NCI-H128 (cell line): ENCODE data around the gene TMIGD2.

Experiments
- DNase-seq: peaks from one replicate; lab custom pipeline; 2025; ENCODE audit not compliant: unreplicated experiment; lab: John Stamatoyannopoulos, UW

The TMIGD2 gene

GRCh38 chr19:4326837-4327251 is 24.7 kb upstream of the TMIGD2 start:
- no peak for DNase-seq

DNA sequence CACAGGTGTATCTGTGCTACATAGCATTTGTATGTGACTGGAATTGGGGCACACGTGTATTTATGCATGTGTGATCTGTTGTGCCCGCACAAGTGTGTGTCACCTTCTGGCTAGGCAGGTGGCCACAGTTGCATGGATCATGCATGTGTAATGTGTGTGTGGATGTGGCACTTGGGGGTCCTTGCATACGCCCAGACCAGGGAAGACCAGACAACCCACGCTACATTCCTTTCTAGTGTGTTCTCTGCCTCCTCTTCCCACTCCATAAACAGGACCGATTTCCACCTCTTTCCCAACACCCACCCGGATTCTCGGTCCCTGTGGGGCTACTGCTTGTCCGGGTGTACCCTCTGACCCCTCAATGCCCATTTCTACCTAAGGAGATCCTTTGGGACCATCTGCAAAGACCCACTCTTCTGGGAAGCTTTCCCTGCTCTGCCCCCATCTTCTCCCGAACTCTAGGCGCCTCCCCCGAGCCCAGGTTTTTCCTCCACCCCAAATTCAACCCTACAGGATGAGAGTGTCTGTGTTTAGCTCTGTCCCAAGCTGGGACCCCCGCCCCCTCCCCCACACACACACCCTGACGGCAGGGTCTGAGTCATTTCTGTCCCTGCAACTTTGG is 24.1 kb upstream of the TMIGD2 start:
- DNase-seq, result no peak

DNA sequence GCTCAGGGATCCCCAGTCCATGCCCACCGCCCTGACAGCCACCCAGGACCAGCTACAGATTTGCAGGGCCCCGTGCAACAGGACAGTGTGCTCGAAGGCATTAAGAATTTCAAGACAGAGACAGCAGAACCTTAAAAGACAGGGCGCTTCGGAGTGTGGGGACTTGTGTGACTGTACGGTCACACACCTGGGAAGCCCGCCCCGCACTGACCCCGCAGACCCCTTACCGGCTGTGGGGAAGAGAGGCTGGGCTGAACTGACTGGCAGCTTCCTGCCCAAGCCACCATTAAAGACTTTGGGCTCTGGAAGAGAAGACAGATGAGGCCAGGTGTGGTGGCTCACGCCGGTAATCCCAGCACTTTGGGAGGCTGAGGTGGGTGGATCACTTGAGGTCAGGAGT is 22.0 kb upstream of the TMIGD2 start:
- DNase-seq, result no peak

DNA sequence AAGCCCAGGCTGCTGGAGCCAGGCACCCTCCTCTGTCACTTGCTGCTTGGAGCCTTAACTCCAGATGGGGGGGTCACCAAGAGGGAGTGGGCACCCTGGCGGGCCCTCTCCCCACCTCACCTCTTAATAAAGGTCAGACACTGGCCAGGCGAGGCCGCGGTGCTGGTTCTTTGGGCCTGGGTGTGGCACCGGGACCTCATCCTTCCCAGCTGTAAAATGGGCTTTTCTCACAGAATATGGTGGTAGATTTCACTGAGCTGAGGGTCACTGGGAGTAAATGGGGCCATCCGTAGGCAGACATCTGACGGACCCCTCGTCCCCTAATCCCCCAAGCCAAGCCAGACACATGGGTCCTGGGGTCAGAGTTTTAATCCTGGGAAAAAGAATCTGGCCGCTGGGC is 21.5 kb upstream of the TMIGD2 start:
- DNase-seq, result no peak

- DNase-seq, result no peak
These were observed 20.9 kb upstream of the TMIGD2 start for GRCh38 chr19:4322942-4323665.

DNA sequence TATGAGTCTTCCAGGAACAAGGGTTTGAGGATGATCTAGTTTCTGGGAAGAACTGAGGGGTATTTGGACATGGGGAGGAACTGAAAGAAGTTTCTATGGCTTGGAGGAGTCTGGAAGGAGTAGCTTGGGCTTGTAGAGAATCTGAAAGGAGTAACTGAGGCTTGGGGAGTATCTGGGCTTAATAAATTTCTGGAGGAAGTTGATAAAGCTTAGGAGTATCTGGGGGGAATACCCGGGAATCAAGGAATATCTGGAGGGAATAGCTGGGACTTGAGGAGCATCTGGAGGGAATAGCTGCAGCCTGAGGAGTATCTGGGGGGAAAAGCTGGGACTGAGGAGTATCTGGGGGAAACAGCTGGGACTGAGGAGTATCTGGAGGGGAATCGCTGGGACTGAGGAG is 18.2 kb upstream of the TMIGD2 start:
- no peak for DNase-seq

GRCh38 chr19:4319067-4319718 is 17.0 kb upstream of the TMIGD2 start:
- no peak for DNase-seq

- no peak for DNase-seq
These were observed 16.3 kb upstream of the TMIGD2 start for GRCh38 chr19:4318460-4318859.

DNA sequence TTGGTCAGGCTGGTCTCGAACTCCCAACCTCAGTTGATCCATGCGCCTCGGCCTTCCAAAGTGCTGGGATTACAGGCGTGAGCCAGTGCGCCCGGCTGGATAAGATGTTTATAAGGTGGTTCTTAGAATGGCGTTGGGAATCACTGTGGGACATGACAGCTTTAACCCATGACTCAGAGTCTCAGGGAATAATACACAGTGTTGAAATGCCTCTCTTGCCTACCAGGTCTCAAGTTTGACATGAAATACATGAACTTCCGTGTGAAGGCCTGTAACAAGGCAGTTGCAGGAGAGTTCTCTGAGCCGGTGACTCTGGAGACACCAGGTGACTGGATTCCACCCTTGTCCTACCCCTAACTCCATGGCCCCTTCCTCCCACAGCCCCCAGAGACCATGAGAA is 14.8 kb upstream of the TMIGD2 start:
- no peak for DNase-seq

DNA sequence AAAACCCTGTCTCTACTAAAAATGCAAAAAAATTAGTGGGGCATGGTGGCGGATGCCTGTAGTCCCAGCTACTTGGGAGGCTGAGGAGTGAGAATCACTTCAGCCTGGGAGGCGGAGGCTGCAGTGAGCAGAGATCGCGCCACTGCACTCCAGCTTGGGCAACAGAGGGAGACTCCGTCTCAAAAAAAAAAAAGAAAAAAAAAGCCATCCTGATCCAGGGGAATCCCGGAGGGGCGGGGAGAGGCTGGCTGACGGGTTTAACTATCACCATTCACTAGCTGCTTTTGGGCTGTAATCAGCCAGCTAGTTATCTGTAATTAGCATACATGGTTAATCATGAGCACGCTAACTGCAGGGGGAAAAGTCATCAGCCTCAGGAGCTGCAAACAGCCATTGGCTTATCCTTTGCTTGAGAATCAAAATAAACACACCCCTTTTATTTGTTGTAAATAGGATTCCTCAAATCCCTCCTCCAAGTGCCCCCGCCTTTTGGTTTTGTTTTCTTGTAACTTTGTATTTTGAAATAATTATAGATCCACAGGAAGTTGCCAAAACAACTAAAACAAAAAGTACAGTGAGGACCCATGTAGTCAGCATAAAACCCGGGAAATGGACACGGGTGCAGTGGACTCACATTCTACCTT is 11.8 kb upstream of the TMIGD2 start:
- DNase-seq, result no peak

GRCh38 chr19:4310247-4311121 is 8.3 kb upstream of the TMIGD2 start:
- DNase-seq, result no peak

GRCh38 chr19:4305659-4306058 is 3.5 kb upstream of the TMIGD2 start:
- DNase-seq, result no peak

DNA sequence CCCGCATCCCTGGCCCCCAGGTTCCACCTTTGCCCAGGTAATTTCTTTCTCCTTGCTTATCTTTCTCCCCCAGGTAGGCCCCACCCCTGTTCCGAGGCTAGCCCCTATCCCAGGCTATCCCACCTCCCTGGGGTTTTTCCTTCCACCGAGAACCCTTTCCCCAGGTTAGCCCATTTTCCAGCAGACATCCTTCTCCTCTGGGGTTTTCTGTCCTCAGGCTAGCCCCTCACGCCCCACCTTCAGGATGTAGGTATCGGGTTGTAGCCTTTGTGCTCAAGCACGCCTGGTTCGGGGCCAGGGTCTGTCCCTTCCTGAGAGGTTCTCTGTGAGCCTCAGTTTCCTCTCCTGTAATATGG is 3.0 kb upstream of the TMIGD2 start:
- no peak for DNase-seq

- DNase-seq, result peak; percentile 48
These were observed 2.5 kb upstream of the TMIGD2 start, which contains the start of gene FSD1 for GRCh38 chr19:4304538-4305256. Gene FSD1 (plus strand): TSS chr19:4304598. CDS start chr19:4304747, 149 bp downstream.

- no peak for DNase-seq
These were observed 1.8 kb upstream of the TMIGD2 start for GRCh38 chr19:4303819-4304537.

GRCh38 chr19:4301590-4302242 is 473 bp downstream of the TMIGD2 start:
- no peak for DNase-seq

DNA sequence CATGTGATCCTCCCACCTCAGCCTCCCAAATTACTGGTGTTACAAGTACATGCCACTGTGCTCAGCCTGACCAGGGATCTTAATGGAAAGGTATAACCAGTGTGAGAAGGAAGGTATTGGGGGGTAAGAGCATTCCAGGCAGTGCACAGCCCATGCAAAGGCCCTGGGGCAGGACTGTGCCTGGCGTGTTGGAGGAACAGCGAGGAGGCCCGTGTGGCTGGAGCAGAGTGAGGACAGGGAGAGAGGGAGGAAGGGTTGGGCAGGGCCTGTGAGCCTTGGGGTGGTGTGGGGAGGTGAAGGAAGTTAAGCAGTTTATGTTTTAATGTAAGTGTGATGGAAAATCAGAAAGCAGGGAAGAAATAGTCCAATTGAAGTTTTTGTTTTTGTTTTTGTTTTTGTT is 1.6 kb downstream of the TMIGD2 start:
- no peak for DNase-seq

GRCh38 chr19:4298810-4299550 is 3.2 kb downstream of the TMIGD2 start:
- no peak for DNase-seq
